Testis (tissue), 2 donors: ENCODE measurements around the gene BEAN1.

Experiments used
- POLR2A ChIP-seq: fragments of 450-650 bp; IDR thresholded peaks from one replicate; pipeline ENCODE4 v1.6.1; 2017; ENCODE audit warnings: antibody characterized with exemption, mild to moderate bottlenecking, moderate library complexity
- TF ChIP-seq, protein P1 (sequence below), 3 experiments: fragments of 450-650 bp in 2 of 3; fragments of 200-600 bp in 1 of 3; sonication (generic) in 1 of 3; IDR thresholded peaks; one replicate each; pipeline ENCODE4 v1.5.1; 2016 to 2019; ENCODE audit warnings: antibody characterized with exemption in 3 of 3, mild to moderate bottlenecking in 2 of 3, moderate library complexity in 1 of 3

DNA sequence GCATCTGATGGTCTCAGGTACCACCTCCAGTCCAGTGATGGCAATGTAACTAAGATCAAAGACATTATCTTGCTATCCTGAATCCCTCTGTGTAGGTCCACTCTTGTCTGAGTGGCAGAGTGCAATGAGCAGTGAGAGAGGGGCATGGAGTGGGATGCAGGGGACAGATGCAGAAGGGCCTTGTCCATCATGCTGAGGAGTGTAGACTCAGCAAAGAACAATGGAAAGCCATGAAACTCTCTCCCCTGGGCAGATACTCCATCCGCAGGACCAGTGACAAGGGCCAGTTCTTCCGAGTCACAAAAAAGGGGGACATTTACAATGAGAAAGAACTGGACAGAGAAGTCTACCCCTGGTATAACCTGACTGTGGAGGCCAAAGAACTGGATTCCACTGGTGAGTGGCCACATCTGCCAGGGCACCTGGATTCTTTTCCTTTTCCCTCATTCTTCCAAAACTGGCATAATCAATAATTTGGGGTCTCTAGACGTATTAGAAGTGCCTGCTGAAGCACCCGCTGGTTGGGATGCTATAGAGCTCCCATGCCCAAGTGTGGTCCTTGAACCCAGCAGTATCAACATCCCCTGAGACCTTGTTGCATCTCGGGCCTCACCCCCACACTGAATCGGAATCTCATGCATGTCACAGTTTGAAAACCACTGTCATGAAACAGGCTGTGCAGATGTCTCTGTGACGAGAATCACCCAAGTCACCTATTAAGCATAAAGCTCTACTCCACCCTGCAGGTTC, 31.1 kb upstream of the BEAN1 start:
- TF ChIP-seq, protein P1, sequence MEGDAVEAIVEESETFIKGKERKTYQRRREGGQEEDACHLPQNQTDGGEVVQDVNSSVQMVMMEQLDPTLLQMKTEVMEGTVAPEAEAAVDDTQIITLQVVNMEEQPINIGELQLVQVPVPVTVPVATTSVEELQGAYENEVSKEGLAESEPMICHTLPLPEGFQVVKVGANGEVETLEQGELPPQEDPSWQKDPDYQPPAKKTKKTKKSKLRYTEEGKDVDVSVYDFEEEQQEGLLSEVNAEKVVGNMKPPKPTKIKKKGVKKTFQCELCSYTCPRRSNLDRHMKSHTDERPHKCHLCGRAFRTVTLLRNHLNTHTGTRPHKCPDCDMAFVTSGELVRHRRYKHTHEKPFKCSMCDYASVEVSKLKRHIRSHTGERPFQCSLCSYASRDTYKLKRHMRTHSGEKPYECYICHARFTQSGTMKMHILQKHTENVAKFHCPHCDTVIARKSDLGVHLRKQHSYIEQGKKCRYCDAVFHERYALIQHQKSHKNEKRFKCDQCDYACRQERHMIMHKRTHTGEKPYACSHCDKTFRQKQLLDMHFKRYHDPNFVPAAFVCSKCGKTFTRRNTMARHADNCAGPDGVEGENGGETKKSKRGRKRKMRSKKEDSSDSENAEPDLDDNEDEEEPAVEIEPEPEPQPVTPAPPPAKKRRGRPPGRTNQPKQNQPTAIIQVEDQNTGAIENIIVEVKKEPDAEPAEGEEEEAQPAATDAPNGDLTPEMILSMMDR (IDR thresholded peaks at IDR 0.05) = no peak
- TF ChIP-seq POLR2A = no peak
